ENCODE results near the gene KRT2.

DNA sequence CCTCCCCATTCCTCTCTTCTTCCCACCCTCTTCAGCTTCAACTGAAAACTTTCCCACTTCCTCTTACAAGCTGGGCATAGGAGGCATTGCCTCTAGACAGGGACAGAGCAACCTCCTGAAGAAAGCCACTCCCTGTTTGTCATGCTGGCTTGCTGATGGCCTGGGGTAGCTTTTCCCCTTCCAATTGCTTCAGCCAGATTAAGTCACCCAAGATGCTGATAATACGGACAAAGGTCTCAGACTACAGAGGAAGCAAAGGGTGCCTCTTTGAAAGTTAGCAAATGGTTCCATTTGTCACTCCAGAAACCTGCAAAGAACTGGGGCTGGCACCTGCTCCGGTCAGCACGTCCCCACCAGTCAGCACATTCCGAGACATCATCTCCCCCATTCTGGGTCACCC lies 6.0 kb downstream of the KRT2 start:
- TF ChIP-seq, protein P1, sequence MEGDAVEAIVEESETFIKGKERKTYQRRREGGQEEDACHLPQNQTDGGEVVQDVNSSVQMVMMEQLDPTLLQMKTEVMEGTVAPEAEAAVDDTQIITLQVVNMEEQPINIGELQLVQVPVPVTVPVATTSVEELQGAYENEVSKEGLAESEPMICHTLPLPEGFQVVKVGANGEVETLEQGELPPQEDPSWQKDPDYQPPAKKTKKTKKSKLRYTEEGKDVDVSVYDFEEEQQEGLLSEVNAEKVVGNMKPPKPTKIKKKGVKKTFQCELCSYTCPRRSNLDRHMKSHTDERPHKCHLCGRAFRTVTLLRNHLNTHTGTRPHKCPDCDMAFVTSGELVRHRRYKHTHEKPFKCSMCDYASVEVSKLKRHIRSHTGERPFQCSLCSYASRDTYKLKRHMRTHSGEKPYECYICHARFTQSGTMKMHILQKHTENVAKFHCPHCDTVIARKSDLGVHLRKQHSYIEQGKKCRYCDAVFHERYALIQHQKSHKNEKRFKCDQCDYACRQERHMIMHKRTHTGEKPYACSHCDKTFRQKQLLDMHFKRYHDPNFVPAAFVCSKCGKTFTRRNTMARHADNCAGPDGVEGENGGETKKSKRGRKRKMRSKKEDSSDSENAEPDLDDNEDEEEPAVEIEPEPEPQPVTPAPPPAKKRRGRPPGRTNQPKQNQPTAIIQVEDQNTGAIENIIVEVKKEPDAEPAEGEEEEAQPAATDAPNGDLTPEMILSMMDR (IDR thresholded peaks at IDR 0.05): no peak
- no peak for TF ChIP-seq POLR2A (IDR thresholded peaks at IDR 0.05)
